Activated naive CD8-positive, alpha-beta T cell treated with anti-CD3 and anti-CD28 coated beads, Interleukin-2, amount 50 U/mL, for 24 hours (primary cell): Measurements from ENCODE around the gene SETD3.

ENCODE experiments used
- ATAC-seq: fragments of 150-1000 bp; cut with Tn5 transposase; one replicate; pipeline ENCODE4 v1.10.0; 2021
- DNase-seq: peaks from one replicate; pipeline ENCODE4 v3.0.0; 2021
- H3K27ac Mint-ChIP-seq: one replicate; pipeline ENCODE4 v1.8.0; 2021; ENCODE audit warnings: mild to moderate bottlenecking, mixed read lengths
- H3K27me3 Mint-ChIP-seq: one replicate; pipeline ENCODE4 v1.8.0; 2021; ENCODE audit warnings: mixed read lengths
- H3K36me3 Mint-ChIP-seq: one replicate; pipeline ENCODE4 v1.8.0; 2021; ENCODE audit warnings: low read depth, mixed read lengths
- H3K4me1 Mint-ChIP-seq: one replicate; pipeline ENCODE4 v1.8.0; 2021; ENCODE audit warnings: mixed read lengths
- H3K4me3 Mint-ChIP-seq: one replicate; pipeline ENCODE4 v1.8.0; 2021; ENCODE audit warnings: mild to moderate bottlenecking, moderate library complexity, mixed read lengths
- H3K9me3 Mint-ChIP-seq: one replicate; pipeline ENCODE4 v1.8.0; 2021; ENCODE audit warnings: mixed read lengths

The SETD3 gene

DNA sequence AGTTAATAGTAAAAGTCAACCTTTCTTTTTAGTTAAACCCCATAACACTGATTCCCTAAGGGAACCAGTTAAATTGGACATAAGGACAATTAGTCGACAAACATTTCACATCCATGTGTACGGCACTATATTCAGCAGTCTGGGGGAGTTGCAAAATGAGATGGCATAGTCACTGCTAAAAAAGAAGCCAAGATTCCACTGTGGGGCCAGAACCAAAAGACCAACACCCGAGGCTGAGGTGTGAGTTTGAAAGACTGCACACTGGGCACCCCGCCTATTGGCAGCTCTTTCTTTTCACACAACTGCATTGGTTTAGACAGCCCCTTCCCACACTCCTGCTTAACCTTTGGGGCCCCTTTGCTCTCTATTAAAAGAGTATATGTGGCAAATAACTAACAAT lies 16.7 kb downstream of the SETD3 start:
- ATAC-seq (no peak), DNase-seq (no peak)
- H3K4me1 Mint-ChIP-seq: peaks cover 14% of the 10 kb centered on the region
- peaks cover 17% of the 10 kb centered on the region for H3K36me3 Mint-ChIP-seq
- no peak overlapping the region for H3K27ac Mint-ChIP-seq
- no peaks in the 10 kb centered on the region for H3K27me3 Mint-ChIP-seq
- no peaks in the 10 kb centered on the region for H3K9me3 Mint-ChIP-seq
- H3K4me3 Mint-ChIP-seq: no peak overlapping the region

- Mint-ChIP-seq H3K4me1 (no peaks in the 10 kb centered on the region), H3K4me3 (no peak overlapping the region), H3K36me3 (peaks cover 24% of the 10 kb centered on the region), H3K9me3 (no peaks in the 10 kb centered on the region), H3K27me3 (no peaks in the 10 kb centered on the region), H3K27ac (no peak overlapping the region)
- no peak for ATAC-seq
- no peak for DNase-seq
Measured at GRCh38 chr14:99462210-99462609, 18.4 kb downstream of the SETD3 start.

- Mint-ChIP-seq H3K27ac (no peak overlapping the region), H3K36me3 (peaks cover 31% of the 10 kb centered on the region), H3K27me3 (no peaks in the 10 kb centered on the region), H3K9me3 (no peaks in the 10 kb centered on the region), H3K4me1 (no peaks in the 10 kb centered on the region), H3K4me3 (no peak overlapping the region)
- DNase-seq: no peak
- no peak for ATAC-seq
Measured at GRCh38 chr14:99461411-99462085, 19.1 kb downstream of the SETD3 start.

DNA sequence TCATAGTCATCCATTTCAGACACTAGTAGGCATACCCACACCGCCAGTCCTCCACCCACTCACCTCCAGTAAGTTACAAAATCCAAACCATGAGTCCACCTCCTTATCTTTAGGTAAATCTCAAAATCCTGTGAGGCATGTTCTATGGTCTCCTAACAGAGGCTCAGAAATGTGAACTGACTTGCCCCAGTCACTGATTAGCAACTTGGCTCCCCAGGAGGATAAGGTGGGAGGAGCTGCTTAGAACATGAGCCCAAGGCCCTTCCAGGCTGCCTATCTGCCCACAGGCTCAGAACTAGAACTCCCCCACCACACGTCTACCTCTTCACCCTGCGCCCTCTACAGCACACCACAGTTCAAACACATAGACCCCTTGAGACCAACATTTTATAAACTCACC lies 19.9 kb downstream of the SETD3 start:
- Mint-ChIP-seq H3K36me3 (peaks cover 31% of the 10 kb centered on the region), H3K9me3 (no peaks in the 10 kb centered on the region), H3K4me3 (no peak overlapping the region), H3K27me3 (no peaks in the 10 kb centered on the region), H3K4me1 (no peaks in the 10 kb centered on the region), H3K27ac (no peak overlapping the region)
- ATAC-seq (peak; percentile 20), DNase-seq (no peak)

DNA sequence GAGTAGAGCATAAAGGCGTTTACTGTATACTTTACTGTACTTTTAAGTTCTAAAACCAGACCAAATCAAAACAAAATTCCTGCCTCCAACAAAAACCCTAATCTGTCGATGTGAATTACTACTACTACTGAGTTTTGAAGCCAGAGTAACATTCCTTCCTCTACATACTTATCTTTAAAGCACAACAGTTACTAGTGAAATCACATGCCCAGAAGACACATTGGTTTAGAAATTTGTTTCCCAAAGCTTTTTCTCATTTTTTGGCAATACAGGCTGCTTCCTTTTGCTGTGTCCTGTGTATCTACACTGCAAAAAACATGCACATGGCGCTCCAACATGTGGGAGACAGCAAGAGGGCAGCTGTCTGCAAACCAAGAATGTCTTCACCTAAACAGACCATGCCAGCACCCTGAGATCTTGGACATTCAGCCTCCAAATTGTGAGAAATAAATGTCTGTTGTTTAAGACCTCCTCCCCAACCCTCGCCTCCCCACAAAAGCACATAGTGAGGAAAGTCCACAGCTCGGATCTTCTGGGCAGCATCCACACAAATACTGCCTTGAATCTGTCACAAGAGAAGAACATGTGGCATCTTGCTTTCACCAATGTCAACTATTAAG lies 21.1 kb downstream of the SETD3 start:
- Mint-ChIP-seq H3K36me3 (peaks cover 31% of the 10 kb centered on the region), H3K27me3 (no peaks in the 10 kb centered on the region), H3K9me3 (no peaks in the 10 kb centered on the region), H3K4me3 (no peak overlapping the region), H3K4me1 (no peaks in the 10 kb centered on the region), H3K27ac (no peak overlapping the region)
- ATAC-seq (no peak), DNase-seq (no peak)

DNA sequence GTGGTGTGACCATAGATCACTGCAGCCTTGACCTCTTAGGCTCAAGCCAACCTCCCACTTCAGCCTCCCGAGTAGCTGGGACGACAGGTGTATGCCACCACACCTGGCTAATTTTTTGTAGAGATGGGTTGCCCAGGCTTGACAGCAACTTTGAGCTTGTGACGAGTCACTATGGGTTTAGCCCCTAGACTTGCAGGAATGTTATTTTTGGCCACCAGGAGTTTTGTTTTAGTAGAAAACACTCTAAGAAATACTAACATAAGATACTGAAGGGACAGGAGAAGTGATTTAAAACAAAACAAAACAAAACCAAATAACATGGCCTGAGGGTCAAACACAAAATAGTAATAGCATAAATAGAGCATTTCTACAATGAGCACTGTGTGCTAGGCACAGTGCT lies 26.4 kb downstream of the SETD3 start:
- H3K9me3 Mint-ChIP-seq: no peaks in the 10 kb centered on the region
- no peak for ATAC-seq
- H3K36me3 Mint-ChIP-seq: peaks cover 37% of the 10 kb centered on the region
- no peak for DNase-seq
- H3K27ac Mint-ChIP-seq: no peak overlapping the region
- no peaks in the 10 kb centered on the region for H3K4me1 Mint-ChIP-seq
- H3K27me3 Mint-ChIP-seq: no peaks in the 10 kb centered on the region
- no peak overlapping the region for H3K4me3 Mint-ChIP-seq

DNA sequence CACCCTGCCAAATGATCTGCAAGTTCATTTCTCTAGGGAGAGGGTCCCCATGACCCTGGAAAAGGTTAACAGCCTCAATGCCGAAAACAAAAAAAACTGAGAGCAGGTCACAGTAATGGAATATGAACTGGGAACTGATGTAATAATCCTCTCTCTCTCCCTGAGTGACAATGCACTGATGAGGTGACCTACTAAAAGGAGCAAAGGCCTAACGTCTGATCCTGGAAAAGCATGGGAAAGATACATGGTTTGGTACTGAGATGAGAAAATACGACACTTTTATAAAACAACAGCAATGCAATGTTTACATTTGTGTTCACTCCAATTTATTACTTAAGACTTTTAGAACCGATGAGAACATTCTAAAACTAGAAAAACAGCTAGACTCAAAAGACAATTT lies 27.7 kb downstream of the SETD3 start:
- no peaks in the 10 kb centered on the region for H3K4me1 Mint-ChIP-seq
- no peak for ATAC-seq
- no peak overlapping the region for H3K27ac Mint-ChIP-seq
- DNase-seq: no peak
- H3K9me3 Mint-ChIP-seq: no peaks in the 10 kb centered on the region
- no peaks in the 10 kb centered on the region for H3K27me3 Mint-ChIP-seq
- H3K36me3 Mint-ChIP-seq: peaks cover 39% of the 10 kb centered on the region
- H3K4me3 Mint-ChIP-seq: no peak overlapping the region

DNA sequence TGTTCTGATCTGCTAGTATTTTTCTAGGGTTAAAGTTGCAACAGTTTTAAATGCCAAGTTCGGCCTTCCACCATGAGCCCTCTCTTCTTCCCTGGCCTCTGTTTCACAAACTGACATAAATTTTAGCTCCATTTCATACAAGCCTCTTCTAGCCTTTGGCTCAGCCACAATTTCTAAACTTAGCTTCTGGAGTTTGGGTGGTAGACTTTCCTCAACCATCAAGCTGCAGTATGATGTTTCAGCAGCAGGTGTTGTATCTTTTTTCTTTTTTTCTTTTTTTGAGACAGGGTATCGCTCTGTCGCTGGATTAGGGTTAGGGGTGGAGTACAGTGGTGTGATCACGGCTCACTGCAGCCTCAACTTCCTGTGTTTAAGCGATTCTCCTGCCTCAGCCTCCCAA lies 29.4 kb downstream of the SETD3 start:
- no peak for DNase-seq
- Mint-ChIP-seq H3K9me3 (no peaks in the 10 kb centered on the region), H3K27ac (no peak overlapping the region), H3K36me3 (peaks cover 38% of the 10 kb centered on the region), H3K4me1 (no peaks in the 10 kb centered on the region), H3K4me3 (no peak overlapping the region), H3K27me3 (no peaks in the 10 kb centered on the region)
- no peak for ATAC-seq

GRCh38 chr14:99450266-99450665 lies 30.4 kb downstream of the SETD3 start:
- Mint-ChIP-seq H3K4me3 (no peak overlapping the region), H3K27me3 (no peaks in the 10 kb centered on the region), H3K9me3 (no peaks in the 10 kb centered on the region), H3K27ac (no peak overlapping the region), H3K4me1 (no peaks in the 10 kb centered on the region), H3K36me3 (peaks cover 38% of the 10 kb centered on the region)
- no peak for ATAC-seq
- DNase-seq: no peak

GRCh38 chr14:99447739-99448138 lies 32.9 kb downstream of the SETD3 start:
- no peak overlapping the region for H3K4me3 Mint-ChIP-seq
- DNase-seq (no peak), ATAC-seq (no peak)
- H3K4me1 Mint-ChIP-seq: no peaks in the 10 kb centered on the region
- peaks cover 47% of the 10 kb centered on the region for H3K36me3 Mint-ChIP-seq
- H3K27me3 Mint-ChIP-seq: no peaks in the 10 kb centered on the region
- no peaks in the 10 kb centered on the region for H3K9me3 Mint-ChIP-seq
- no peak overlapping the region for H3K27ac Mint-ChIP-seq

DNA sequence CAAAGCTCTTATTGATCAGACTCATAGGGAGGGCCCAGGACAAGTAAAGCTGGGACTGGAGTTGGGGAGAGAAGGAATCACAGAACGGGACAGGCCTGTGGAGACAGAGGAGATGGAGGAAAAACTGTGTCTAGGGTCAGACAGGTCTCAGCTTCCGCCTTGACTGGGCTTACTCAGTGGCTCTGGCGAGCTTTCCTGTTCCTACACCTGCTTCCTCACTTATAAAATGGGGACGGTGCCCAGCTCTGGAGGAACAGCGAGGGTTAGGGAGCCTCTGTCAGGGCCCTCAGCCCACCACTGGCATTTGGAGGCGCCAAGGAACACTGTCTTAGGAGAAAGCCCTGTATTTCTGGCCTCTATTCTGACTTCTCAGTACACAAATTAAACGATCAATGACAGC lies 34.7 kb downstream of the SETD3 start:
- Mint-ChIP-seq H3K4me1 (peaks cover 6% of the 10 kb centered on the region), H3K27ac (no peak overlapping the region), H3K27me3 (no peaks in the 10 kb centered on the region), H3K36me3 (peaks cover 47% of the 10 kb centered on the region), H3K4me3 (no peak overlapping the region), H3K9me3 (no peaks in the 10 kb centered on the region)
- DNase-seq: no peak
- no peak for ATAC-seq

GRCh38 chr14:99441918-99442317 lies 38.7 kb downstream of the SETD3 start:
- ATAC-seq (peak; percentile 15), DNase-seq (no peak)
- Mint-ChIP-seq H3K4me3 (no peak overlapping the region), H3K36me3 (peaks cover 36% of the 10 kb centered on the region), H3K27ac (no peak overlapping the region), H3K4me1 (peaks cover 15% of the 10 kb centered on the region), H3K27me3 (no peaks in the 10 kb centered on the region), H3K9me3 (no peaks in the 10 kb centered on the region)

DNA sequence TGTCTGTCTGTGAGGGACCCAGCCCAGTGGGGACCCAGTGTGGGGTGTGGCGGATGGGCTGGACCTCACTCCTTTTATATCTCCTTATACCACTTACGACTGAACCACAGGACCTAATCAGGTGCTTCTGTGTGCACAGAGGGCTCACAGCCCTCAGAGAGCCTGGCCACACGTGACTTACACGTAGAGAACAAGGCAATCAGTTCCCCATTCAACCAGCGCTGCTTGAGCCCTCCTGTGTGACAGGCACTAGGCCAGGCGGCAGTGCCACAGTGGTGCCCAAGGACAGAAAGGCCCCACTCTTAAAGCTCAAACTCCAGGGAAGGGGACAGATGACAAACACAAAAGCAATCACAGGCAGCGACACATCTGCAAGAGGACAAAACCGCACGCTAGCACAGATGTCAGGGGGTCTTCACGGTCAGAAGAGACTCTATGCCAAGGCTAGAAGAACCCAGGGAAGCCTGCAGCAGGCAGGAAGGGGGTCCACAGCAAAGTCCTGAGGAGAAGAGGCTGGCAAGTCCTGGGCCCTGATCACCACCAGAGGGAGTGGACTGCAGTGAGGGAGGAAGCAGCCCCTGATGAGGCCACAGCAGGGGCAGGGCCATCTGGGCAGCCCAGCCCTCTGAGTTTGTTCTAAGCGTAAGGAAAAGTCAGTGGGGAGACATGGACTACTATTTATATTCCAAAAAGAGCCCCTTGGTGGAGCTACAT lies 39.3 kb downstream of the SETD3 start:
- peaks cover 33% of the 10 kb centered on the region for H3K36me3 Mint-ChIP-seq
- peak overlapping the region; percentile 33 for H3K27ac Mint-ChIP-seq
- H3K4me1 Mint-ChIP-seq: peaks cover 21% of the 10 kb centered on the region
- no peak overlapping the region for H3K4me3 Mint-ChIP-seq
- no peaks in the 10 kb centered on the region for H3K27me3 Mint-ChIP-seq
- DNase-seq: no peak
- H3K9me3 Mint-ChIP-seq: no peaks in the 10 kb centered on the region
- ATAC-seq: peak; percentile 24

DNA sequence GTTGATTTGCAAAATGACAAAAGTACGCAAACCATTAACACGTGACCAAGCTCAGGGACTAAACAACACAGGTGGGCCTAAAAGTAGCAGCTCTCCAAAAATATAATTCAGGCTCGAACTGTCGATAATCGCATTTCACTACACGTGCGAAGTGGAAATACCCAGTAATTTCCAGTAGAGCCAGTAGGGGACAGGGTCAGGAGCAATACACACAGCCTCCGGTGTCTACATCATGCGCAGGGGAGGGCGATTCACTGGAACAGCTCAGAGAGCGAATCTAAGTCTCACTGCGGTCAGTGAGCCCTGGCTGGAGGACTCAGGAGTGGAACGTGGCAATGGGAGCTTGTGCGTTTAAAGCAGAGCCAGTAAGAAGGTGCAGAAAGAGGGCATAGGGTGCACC lies 40.4 kb downstream of the SETD3 start:
- Mint-ChIP-seq H3K27me3 (no peaks in the 10 kb centered on the region), H3K4me1 (peaks cover 27% of the 10 kb centered on the region), H3K27ac (no peak overlapping the region), H3K9me3 (no peaks in the 10 kb centered on the region), H3K4me3 (no peak overlapping the region), H3K36me3 (peaks cover 42% of the 10 kb centered on the region)
- no peak for DNase-seq
- ATAC-seq: no peak

DNA sequence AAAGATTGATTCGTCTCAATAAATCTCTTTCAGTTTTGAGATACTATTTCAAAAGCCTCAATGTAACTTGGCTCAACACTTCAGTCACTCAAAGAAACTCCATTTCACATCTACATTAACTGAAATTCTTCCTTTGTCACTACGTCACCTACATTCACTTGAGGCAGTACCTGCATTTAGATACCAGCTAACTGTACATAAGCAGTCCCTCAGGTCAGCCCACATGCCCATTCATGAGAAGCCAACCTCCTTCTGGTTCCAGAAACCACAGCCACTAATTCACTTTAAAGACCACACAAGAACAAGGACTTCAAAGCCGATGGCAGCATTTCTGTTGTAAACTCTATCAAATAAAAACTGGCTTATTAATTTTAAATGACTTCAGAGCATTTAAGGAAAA lies 43.0 kb downstream of the SETD3 start:
- no peak for ATAC-seq
- peaks cover 27% of the 10 kb centered on the region for H3K4me1 Mint-ChIP-seq
- H3K27me3 Mint-ChIP-seq: no peaks in the 10 kb centered on the region
- H3K4me3 Mint-ChIP-seq: no peak overlapping the region
- no peak overlapping the region for H3K27ac Mint-ChIP-seq
- peaks cover 39% of the 10 kb centered on the region for H3K36me3 Mint-ChIP-seq
- H3K9me3 Mint-ChIP-seq: no peaks in the 10 kb centered on the region
- no peak for DNase-seq
